NCI-H748 (cell line): Measurements from ENCODE around the gene AUTS2.

Source experiments
- DNase-seq: peaks from one replicate; lab custom pipeline; 2025; ENCODE audit not compliant: unreplicated experiment; lab: John Stamatoyannopoulos, UW

Gene AUTS2

DNA sequence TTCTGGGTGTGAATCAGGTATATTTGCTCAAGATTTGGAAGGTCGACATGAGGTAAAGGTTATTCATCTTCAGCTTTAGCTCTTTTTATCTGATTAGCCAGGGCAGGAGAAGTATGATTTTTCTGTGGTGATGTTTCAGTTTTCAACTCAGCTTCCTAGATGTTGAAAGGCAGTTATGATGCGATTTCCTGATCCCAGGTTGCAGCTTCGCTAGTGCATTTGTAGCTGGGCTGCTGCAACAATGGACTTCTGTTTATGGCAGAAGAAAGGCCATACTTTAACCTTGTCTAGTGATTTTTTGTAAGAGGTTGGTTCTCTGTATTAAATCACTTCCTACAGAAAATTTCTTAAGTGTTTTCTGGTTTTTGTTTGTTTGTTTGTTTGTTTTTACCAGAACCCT is 619.3 kb downstream of the AUTS2 start:
- DNase-seq, result no peak

GRCh38 chr7:70218006-70218405 is 619.7 kb downstream of the AUTS2 start:
- DNase-seq, result no peak

DNA sequence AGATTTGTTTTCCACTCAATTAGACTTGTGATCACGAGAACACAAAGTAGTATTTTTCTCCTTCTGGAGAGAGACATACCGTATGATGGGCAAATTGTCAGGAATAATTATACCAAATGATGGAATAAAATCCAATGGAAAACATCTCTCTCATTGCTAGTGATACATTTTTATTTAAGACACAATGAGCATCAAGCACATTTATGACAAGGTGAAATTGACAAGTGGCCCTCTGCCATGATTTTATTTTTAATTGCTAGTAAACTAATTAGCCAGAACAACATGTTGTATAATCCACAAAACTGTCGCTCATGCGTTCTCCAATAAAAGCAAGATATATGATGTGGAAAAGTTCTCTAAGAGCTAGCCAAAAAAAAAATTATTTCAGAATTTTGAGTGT is 620.8 kb downstream of the AUTS2 start:
- no peak for DNase-seq

DNA sequence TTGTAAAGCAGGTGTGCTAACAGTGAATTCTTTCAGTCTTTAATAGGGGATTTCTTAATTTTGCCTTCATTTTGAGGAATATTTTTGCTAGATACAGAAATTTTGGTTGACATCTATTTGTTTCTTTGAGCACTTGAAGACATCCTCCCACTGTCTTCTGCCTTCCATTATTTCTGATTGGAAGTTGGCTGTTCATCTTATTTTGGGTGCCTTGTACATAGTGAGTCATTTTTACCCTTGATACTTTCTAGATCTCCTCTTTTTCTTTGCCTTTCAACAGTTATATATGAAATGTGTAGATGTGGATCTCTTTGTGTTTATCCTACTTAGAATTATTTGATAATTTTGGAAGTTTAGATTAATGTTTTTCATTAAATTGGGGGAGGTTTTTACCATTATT is 631.0 kb downstream of the AUTS2 start:
- DNase-seq, result no peak

- no peak for DNase-seq
These were observed 632.5 kb downstream of the AUTS2 start for GRCh38 chr7:70230761-70231160.

- no peak for DNase-seq
These were observed 635.5 kb downstream of the AUTS2 start for GRCh38 chr7:70233776-70234175.

GRCh38 chr7:70237256-70237655 is 639.0 kb downstream of the AUTS2 start:
- peak; percentile 69 for DNase-seq

- DNase-seq, result no peak
These were observed 639.7 kb downstream of the AUTS2 start for GRCh38 chr7:70237831-70238575.

DNA sequence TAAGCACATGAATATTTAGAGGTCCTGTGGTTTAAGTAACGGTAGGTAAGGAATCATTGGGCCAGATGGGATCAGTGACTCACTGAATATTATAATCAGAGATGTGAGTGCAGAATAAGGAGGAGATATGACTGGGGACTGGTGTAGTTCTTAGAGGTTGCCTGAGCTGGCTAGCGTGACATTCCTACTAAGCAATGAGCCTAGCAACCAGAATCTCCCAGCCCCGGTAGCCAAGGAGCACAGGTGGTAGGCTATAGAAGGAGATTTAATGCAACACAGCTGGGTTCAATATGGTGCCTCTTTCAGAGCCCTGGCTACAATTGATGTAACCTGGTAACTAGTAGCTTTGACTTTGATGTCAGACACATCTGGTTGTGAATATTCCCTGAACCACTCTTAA is 641.6 kb downstream of the AUTS2 start:
- no peak for DNase-seq

DNA sequence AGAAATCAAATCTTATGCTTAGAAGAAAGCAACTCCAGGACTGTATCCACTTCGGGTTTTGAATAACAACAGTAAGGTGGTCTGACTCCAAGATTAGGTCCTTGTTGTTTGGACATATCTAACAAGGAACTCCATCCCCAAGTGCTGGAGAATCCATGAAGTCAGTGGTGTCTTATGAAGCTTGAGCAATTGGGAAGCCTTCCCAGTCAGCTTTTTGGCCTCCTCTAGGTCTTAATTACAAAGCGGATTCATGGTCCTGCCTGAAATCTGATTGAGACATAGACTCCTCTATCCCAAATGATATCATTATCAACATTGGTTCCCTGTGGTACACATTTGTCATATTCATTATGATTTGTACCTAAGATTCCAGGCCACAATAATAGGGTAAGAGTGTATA is 642.6 kb downstream of the AUTS2 start:
- no peak for DNase-seq

- DNase-seq, result no peak
These were observed 643.4 kb downstream of the AUTS2 start for GRCh38 chr7:70241536-70242175.

DNA sequence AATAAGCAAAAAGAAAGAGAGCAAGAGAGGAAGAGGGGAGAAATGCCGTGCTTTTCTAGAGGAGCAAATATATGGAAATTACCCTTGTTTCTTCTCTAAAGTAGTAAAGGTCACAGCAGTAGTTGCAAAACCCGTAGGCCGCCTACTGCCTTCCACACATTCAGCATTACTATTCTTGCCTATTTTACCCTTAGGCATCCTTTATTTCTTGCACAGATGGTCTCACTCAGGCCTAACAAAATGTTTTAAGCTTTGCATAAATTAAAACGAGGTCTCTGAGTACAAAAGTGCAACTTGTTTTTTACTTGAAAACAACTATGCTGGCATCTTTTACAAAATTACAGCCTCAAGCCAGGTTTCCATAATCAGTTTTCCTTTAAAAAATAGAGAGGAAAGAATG is 644.6 kb downstream of the AUTS2 start:
- no peak for DNase-seq

DNA sequence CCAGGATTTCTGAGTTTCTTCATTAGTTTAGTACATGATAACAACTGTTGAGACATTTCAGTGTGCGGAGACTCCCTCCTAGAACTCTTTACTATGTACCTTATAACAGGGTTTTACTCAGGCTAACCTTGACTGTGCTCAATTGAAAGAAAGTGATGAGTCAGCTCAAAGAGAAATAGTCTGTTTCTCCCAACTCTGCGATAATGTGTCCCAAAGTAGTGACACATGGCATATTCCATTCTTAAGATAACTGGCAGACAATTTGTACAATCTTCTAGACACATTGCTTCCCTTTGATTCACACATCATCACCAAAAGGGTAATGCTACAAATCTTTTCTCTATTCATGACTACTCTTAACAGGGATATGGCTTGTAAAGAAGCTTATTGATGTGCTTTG is 645.2 kb downstream of the AUTS2 start:
- no peak for DNase-seq

DNA sequence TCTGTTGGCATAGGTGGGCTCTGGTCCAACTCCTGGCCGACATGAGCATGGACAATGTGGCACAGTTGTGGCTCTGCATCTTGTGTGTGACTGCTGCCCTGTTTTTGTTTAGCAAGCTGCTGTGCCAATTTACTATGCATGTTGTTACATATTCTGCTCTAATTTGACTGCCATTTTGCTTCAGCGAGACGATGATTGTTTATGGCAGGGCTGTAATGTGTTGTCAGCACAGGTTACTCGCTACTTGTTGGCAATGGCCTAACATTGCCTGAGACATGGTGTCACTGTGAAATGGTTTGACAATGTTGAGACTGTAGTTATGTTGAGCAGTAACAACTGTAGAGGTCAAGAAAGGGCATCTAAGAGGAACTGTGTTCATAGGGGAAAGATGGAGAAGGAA is 659.6 kb downstream of the AUTS2 start:
- DNase-seq, result no peak

- DNase-seq, result no peak
These were observed 661.2 kb downstream of the AUTS2 start for GRCh38 chr7:70259502-70259901.

GRCh38 chr7:70263471-70264255 is 665.4 kb downstream of the AUTS2 start:
- no peak for DNase-seq

DNA sequence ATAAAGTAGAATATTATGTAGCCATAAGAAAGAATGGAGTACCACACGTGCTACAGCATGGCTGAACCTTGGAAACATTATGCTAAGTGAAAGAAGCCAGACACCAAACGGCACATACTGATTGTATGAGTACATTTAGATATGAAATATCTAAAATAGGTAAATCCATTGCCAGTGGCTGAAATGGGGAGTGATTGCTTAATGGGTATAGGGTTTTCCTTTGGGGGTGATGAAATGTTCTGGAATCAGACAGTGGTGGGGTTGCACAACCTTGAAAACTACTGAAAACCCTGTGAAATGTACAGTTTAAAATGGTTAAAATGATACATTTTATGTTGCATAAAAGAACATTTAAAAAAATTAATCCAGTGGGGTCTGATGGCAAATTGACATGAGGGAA is 667.9 kb downstream of the AUTS2 start:
- no peak for DNase-seq

GRCh38 chr7:70267381-70268120 is 669.3 kb downstream of the AUTS2 start:
- no peak for DNase-seq

DNA sequence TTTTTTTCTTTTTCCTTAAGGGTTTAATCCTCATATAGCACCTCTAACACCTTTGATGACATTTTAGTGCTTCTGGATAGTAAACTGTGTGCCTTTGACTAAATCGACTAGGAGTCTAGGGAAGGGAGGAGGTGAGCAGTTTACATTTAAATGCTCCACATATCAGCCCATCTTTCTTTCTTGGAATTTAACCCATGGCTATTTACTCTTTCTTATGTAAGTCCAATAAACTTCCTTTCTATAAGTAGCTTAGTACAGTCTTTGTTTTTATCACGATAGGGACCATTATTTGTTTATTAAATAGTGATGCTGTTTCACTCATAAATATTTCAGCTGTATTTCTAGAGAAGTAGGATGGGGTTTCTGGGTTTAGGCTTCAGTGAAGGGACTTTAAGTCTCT is 669.9 kb downstream of the AUTS2 start:
- no peak for DNase-seq

GRCh38 chr7:70270149-70270548 is 671.9 kb downstream of the AUTS2 start:
- no peak for DNase-seq

DNA sequence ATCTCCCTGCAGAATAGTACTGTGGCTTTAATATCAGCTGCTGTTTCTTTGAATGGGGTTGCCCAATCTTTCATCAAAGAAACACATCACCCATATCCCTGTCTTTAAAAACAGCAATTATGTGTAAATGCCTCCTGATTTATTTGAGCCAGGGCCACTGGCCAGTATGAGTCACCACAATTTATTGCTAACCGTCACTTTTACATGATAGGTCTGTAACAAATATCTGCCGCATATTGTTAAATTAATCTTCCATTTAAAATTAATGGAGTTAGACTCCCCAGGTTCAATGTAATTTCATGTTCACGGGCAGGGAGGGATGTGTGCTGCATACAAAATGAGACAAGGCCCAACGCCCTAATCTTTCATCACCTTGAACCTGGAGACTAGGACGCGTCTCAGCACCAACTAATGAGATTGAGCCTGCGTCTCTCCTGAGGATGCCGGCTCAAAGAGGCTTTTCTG is 673.4 kb downstream of the AUTS2 start:
- peak; percentile 77 for DNase-seq
